Left ventricle myocardium inferior (tissue), 1 donor: Measurements from ENCODE around the gene ANKRD33B. TPM values are rescaled to one million over a fixed set of nuclear protein-coding genes. Genes with fewer than 3 reads are reported as not detected.

Source experiments
- DNase-seq: peaks from one replicate; pipeline ENCODE4 v3.0.0-alpha.2; 2020
- H3K27ac ChIP-seq: fragments of 200-600 bp; replicated peaks from 2 replicates; pipeline ENCODE4 v1.8.0; 2021
- H3K27me3 ChIP-seq: fragments of 200-600 bp; 2 replicates; pipeline ENCODE4 v1.8.0; 2021; ENCODE audit warnings: low read depth
- H3K36me3 ChIP-seq: fragments of 200-600 bp; 2 replicates; pipeline ENCODE4 v1.8.0; 2021
- H3K4me1 ChIP-seq: fragments of 200-600 bp; 2 replicates; pipeline ENCODE4 v1.8.0; 2021
- H3K4me3 ChIP-seq: fragments of 200-600 bp; 2 replicates; pipeline ENCODE4 v1.8.0; 2021; ENCODE audit warnings: mild to moderate bottlenecking, moderate library complexity
- H3K9me3 ChIP-seq: fragments of 200-600 bp; replicated peaks from 2 replicates; pipeline ENCODE4 v1.8.0; 2021
- CTCF ChIP-seq: fragments of 200-600 bp; IDR thresholded peaks from 2 replicates; pipeline ENCODE4 v1.8.0; 2021; ENCODE audit warnings: antibody characterized with exemption, mild to moderate bottlenecking, borderline replicate concordance
- intact Hi-C: fragments of 100-400 bp; cut with micrococcal nuclease; formaldehyde crosslinking; loops from one replicate; pipeline ENCODE4 v1.11.0; 2022
- total RNA-seq: library from RNA; stranded (reverse); fragmentation: NEBNext Ultra II Directional; extraction: Animal tissue kit (Norgen Biotek cat#: 25700); gene quantifications from one replicate; pipeline ENCODE4 v1.2.1, GENCODE V29; 2021
- donor health status: DM: no; HTN: yes; CAD: no; lungs with severe emphysema.

Gene ANKRD33B
- total RNA-seq, 1 donor from 2014 or later: 15.2 TPM

GRCh38 chr5:10660135-10660534 is 96.3 kb downstream of the ANKRD33B start:
- no peaks in the 10 kb centered on the region for H3K27me3 ChIP-seq
- H3K9me3 ChIP-seq: peaks cover 3% of the 10 kb centered on the region
- H3K27ac ChIP-seq: no peak overlapping the region
- no peak for DNase-seq
- intact Hi-C loops: no loop called here
- H3K4me3 ChIP-seq: no peak overlapping the region
- TF ChIP-seq CTCF: no peak
- H3K36me3 ChIP-seq: peaks cover 6% of the 10 kb centered on the region
- H3K4me1 ChIP-seq: peaks cover 7% of the 10 kb centered on the region

GRCh38 chr5:10660720-10661387 is 97.0 kb downstream of the ANKRD33B start:
- H3K36me3 ChIP-seq: no peaks in the 10 kb centered on the region
- H3K9me3 ChIP-seq: peaks cover 3% of the 10 kb centered on the region
- DNase-seq: no peak
- no peak overlapping the region for H3K4me3 ChIP-seq
- no peak overlapping the region for H3K27ac ChIP-seq
- H3K4me1 ChIP-seq: peaks cover 7% of the 10 kb centered on the region
- intact Hi-C loops: no loop called here
- H3K27me3 ChIP-seq: peaks cover 2% of the 10 kb centered on the region
- TF ChIP-seq CTCF: no peak

- intact Hi-C loops: no loop called here
- DNase-seq: no peak
- Histone ChIP-seq H3K36me3 (no peaks in the 10 kb centered on the region), H3K27ac (no peak overlapping the region), H3K4me1 (peaks cover 7% of the 10 kb centered on the region), H3K4me3 (no peak overlapping the region), H3K9me3 (peaks cover 3% of the 10 kb centered on the region), H3K27me3 (peaks cover 4% of the 10 kb centered on the region)
- no peak for TF ChIP-seq CTCF
These were observed 97.5 kb downstream of the ANKRD33B start for GRCh38 chr5:10661401-10661800.

- H3K4me1 ChIP-seq: peaks cover 7% of the 10 kb centered on the region
- H3K36me3 ChIP-seq: no peaks in the 10 kb centered on the region
- H3K27ac ChIP-seq: no peak overlapping the region
- peaks cover 4% of the 10 kb centered on the region for H3K27me3 ChIP-seq
- intact Hi-C loops: no loop called here
- no peak for DNase-seq
- no peak for TF ChIP-seq CTCF
- no peak overlapping the region for H3K4me3 ChIP-seq
- peaks cover 3% of the 10 kb centered on the region for H3K9me3 ChIP-seq
These were observed 98.2 kb downstream of the ANKRD33B start for GRCh38 chr5:10662083-10662482.

- Histone ChIP-seq H3K4me1 (peaks cover 7% of the 10 kb centered on the region), H3K4me3 (no peak overlapping the region), H3K9me3 (peaks cover 3% of the 10 kb centered on the region), H3K27me3 (peaks cover 4% of the 10 kb centered on the region), H3K36me3 (no peaks in the 10 kb centered on the region), H3K27ac (no peak overlapping the region)
- TF ChIP-seq CTCF: no peak
- DNase-seq: no peak
- intact Hi-C loops: no loop called here
These were observed 99.0 kb downstream of the ANKRD33B start for GRCh38 chr5:10662661-10663488.
